HG03039 (cell line): ENCODE measurements around the gene PTPN1.

ENCODE experiments used
- ATAC-seq: cut with Tn5 transposase; IDR thresholded peaks from one replicate; pipeline ENCODE4 v1.9.1; 2021; ENCODE audit warnings: mild to moderate bottlenecking, moderate library complexity; ENCODE audit not compliant: unreplicated experiment

The PTPN1 gene

GRCh38 chr20:50628853-50629669, 118.9 kb downstream of the PTPN1 start:
- ATAC-seq: no peak

GRCh38 chr20:50629670-50630045, 119.5 kb downstream of the PTPN1 start:
- no peak for ATAC-seq

- no peak for ATAC-seq
Measured at GRCh38 chr20:50630578-50631263, 120.5 kb downstream of the PTPN1 start.

GRCh38 chr20:50632236-50632635, 122.1 kb downstream of the PTPN1 start:
- no peak for ATAC-seq

- ATAC-seq: no peak
Measured at GRCh38 chr20:50632701-50633100, 122.5 kb downstream of the PTPN1 start.

- ATAC-seq: no peak
Measured at GRCh38 chr20:50633361-50633760, 123.2 kb downstream of the PTPN1 start.

- ATAC-seq: no peak
Measured at GRCh38 chr20:50634191-50634590, 124.0 kb downstream of the PTPN1 start.
